Vagina (tissue), 2 donors: ENCODE results near the gene APP. TPM values are rescaled to one million over a fixed set of nuclear protein-coding genes. Genes with fewer than 3 reads are reported as not detected.

Experiments used
- DNase-seq, 2 donors: peaks; one replicate each; pipeline ENCODE4 v3.0.0-alpha.2; 2017; ENCODE audit errors: extremely low spot score in 2 of 2
- H3K27ac ChIP-seq: fragments of 200-600 bp; sonication (generic); one replicate; pipeline ENCODE4 v1.5.1; 2019
- H3K27me3 ChIP-seq: fragments of 200-600 bp; sonication (generic); one replicate; pipeline ENCODE4 v1.5.1; 2019
- H3K36me3 ChIP-seq, 2 donors: fragments of 200-600 bp; sonication (generic); one replicate each; pipeline ENCODE4 v1.5.1; 2017 to 2019
- H3K4me1 ChIP-seq: fragments of 200-600 bp; sonication (generic); one replicate; pipeline ENCODE4 v1.5.1; 2019
- H3K4me3 ChIP-seq, 2 donors: fragments of 200-600 bp; sonication (generic); 1 replicate in 1 of 2; 2 replicates in 1 of 2; pipeline ENCODE4 v1.5.1; 2016 to 2019
- H3K9me3 ChIP-seq: fragments of 200-600 bp; sonication (generic); one replicate; pipeline ENCODE4 v1.5.1; 2019
- CTCF ChIP-seq, 3 experiments: fragments of 450-650 bp in 2 of 3; fragments of 200-600 bp in 1 of 3; sonication (generic) in 1 of 3; IDR thresholded peaks; one replicate each; pipeline ENCODE4 v1.5.1; 2017 to 2019; ENCODE audit warnings: antibody characterized with exemption in 3 of 3, mild to moderate bottlenecking in 2 of 3, moderate library complexity in 2 of 3
- POLR2A ChIP-seq, 2 donors: fragments of 450-650 bp; IDR thresholded peaks; one replicate each; pipeline ENCODE4 v1.6.1; 2017; ENCODE audit warnings: antibody characterized with exemption in 2 of 2, mild to moderate bottlenecking in 2 of 2, moderate library complexity in 2 of 2
- POLR2AphosphoS5 ChIP-seq, 2 donors: sonication (generic); formaldehyde crosslinking; IDR thresholded peaks; one replicate each; pipeline ENCODE4 v1.9.0; 2017; ENCODE audit warnings: antibody characterized with exemption in 2 of 2, mild to moderate bottlenecking in 2 of 2, low read depth in 1 of 2; ENCODE audit not compliant: insufficient read depth in 1 of 2
- intact Hi-C: fragments of 100-400 bp; cut with DNase I; formaldehyde crosslinking; loops from one replicate; pipeline ENCODE4 v1.15.1; 2023
- total RNA-seq: library from RNA; depleted of rRNA; stranded (reverse); fragments of >200 nt; gene quantifications from one replicate; pipeline ENCODE4 v1.2.3, GENCODE V29; 2016

The APP gene
- total RNA-seq, 1 donor from 2014 or later: 315 TPM

DNA sequence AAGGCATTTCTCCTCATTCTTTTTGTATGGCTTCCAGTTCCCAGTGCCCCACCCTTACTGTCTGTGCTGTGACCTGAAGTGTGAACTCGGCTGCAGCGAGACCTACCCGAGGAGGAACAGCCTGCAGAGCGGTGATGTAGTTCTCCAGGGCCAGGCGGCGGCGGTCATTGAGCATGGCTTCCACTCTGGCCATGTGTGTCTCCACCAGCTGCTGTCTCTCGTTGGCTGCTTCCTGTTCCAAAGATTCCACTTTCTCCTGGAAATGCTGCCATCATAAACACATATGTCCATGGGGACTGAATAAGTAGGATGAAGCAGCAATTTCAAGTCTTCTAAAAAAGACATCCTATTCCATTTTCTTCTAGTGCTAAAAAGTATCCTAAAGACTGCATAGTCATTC lies 195.6 kb downstream of the APP start:
- DNase-seq: no peak
- H3K4me1 ChIP-seq: no peaks in the 10 kb centered on the region
- no peak overlapping the region for H3K27ac ChIP-seq
- H3K36me3 ChIP-seq: peaks cover 0 to 21% of the 10 kb centered on the region in 2 donors
- no peak for TF ChIP-seq CTCF (IDR thresholded peaks at IDR 0.05)
- no peak for TF ChIP-seq POLR2A (IDR thresholded peaks at IDR 0.05)
- TF ChIP-seq POLR2AphosphoS5 (IDR thresholded peaks at IDR 0.05; ENCODE audit: insufficient read depth in 1 of 2, low read depth in 1 of 2): no peak
- H3K4me3 ChIP-seq: no peak overlapping the region
- H3K27me3 ChIP-seq: no peaks in the 10 kb centered on the region
- intact Hi-C loops: no loop called here
- no peaks in the 10 kb centered on the region for H3K9me3 ChIP-seq

DNA sequence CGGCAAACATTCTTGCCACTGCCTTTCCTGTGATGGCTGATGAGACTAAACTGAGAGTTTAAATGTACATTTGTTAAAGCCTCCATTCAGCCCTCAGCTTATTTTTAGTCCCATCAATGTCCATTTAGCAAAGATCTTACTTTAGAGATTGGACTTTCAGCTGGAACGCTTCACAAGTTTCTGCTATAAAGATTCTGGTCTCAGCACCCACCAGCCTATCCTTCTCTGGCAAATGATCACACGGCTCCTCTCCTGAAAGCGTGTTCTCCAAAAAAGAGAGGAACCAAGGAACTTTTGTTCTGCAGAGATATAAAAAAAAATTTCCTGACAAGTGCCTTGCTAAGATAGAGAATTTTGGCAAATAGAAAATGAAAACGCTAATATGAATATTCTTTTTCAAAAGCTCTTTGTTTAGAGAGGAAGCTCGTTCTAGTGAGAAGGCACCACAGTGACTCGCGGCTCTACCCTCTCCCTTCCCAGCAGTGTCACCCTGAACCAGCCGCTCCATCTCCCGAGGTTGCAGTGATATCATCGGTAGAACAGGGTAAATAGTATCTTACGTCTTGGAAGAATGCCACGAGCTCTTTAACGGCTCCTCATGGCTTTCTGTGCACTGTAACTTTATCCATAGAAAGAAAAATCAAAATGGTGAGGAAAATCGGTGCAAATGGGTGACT lies 200.2 kb downstream of the APP start:
- no peak overlapping the region for H3K27ac ChIP-seq
- TF ChIP-seq POLR2A (IDR thresholded peaks at IDR 0.05) (no peak), POLR2AphosphoS5 (IDR thresholded peaks at IDR 0.05; ENCODE audit: insufficient read depth in 1 of 2, low read depth in 1 of 2) (no peak), CTCF (IDR thresholded peaks at IDR 0.05) (no peak)
- no peak for DNase-seq
- no peak overlapping the region for H3K4me3 ChIP-seq
- intact Hi-C loops: no loop called here
- H3K9me3 ChIP-seq: no peaks in the 10 kb centered on the region
- no peaks in the 10 kb centered on the region for H3K27me3 ChIP-seq
- peaks cover 14% of the 10 kb centered on the region for H3K4me1 ChIP-seq
- H3K36me3 ChIP-seq: peaks cover 0 to 20% of the 10 kb centered on the region in 2 donors

GRCh38 chr21:25967901-25968438 lies 202.6 kb downstream of the APP start:
- TF ChIP-seq CTCF (IDR thresholded peaks at IDR 0.05) (no peak), POLR2AphosphoS5 (IDR thresholded peaks at IDR 0.05; ENCODE audit: insufficient read depth in 1 of 2, low read depth in 1 of 2) (no peak), POLR2A (IDR thresholded peaks at IDR 0.05) (no peak)
- peaks cover 0 to 7% of the 10 kb centered on the region in 2 donors for H3K36me3 ChIP-seq
- H3K27ac ChIP-seq: no peak overlapping the region
- intact Hi-C loops: no loop called here
- no peak for DNase-seq
- peaks cover 23% of the 10 kb centered on the region for H3K4me1 ChIP-seq
- H3K27me3 ChIP-seq: no peaks in the 10 kb centered on the region
- no peak overlapping the region for H3K4me3 ChIP-seq
- no peaks in the 10 kb centered on the region for H3K9me3 ChIP-seq

GRCh38 chr21:25967181-25967900 lies 203.2 kb downstream of the APP start:
- DNase-seq: no peak
- H3K4me3 ChIP-seq: no peak overlapping the region
- H3K36me3 ChIP-seq: peaks cover 0 to 7% of the 10 kb centered on the region in 2 donors
- H3K27ac ChIP-seq: peak overlapping the region; percentile 65
- no peaks in the 10 kb centered on the region for H3K9me3 ChIP-seq
- no peak for TF ChIP-seq POLR2A (IDR thresholded peaks at IDR 0.05)
- TF ChIP-seq POLR2AphosphoS5 (IDR thresholded peaks at IDR 0.05; ENCODE audit: insufficient read depth in 1 of 2, low read depth in 1 of 2): peak in 1 of 2 donors; percentile 73
- no peak for TF ChIP-seq CTCF (IDR thresholded peaks at IDR 0.05)
- no peaks in the 10 kb centered on the region for H3K27me3 ChIP-seq
- H3K4me1 ChIP-seq: peaks cover 30% of the 10 kb centered on the region
- intact Hi-C loops: no loop called here
